GM12878 (cell line): Measurements from ENCODE around the gene DCST1. TPM values are rescaled to one million over a fixed set of nuclear protein-coding genes. Genes with fewer than 3 reads are reported as not detected.

ENCODE experiments used
- ATAC-seq: fragments of 200-7000 bp; cut with Tn5 transposase; 3 replicates; pipeline ENCODE4 v1.9.1; 2020; ENCODE audit warnings: mild to moderate bottlenecking, moderate library complexity
- BruUV-seq: library from RNA; stranded (reverse); fragments of 400-500 nt; replicated peaks from 2 replicates; lab custom pipeline; 2021; lab: Mats Ljungman, UMichigan
- CTCF ChIA-PET: fragments of 300-600 bp; sonication (Branson Sonifier 250); formaldehyde crosslinking; extraction: SDS; loops from one replicate; lab custom pipeline; 2021; ENCODE audit warnings: inconsistent platforms; lab: Yijun Ruan, JAX
- POLR2A ChIA-PET: fragments of 350-600 bp; formaldehyde crosslinking; extraction: SDS; loops from one replicate; lab custom pipeline; 2021; ENCODE audit warnings: inconsistent platforms; lab: Charles Lee
- RAD21 ChIA-PET: fragments of 300-600 bp; sonication (Branson Sonifier 250); formaldehyde crosslinking; loops from one replicate; lab custom pipeline; 2023; ENCODE audit warnings: antibody characterized with exemption; ENCODE audit not compliant: unreplicated experiment; lab: Charles Lee
- SMC1A ChIA-PET: fragments of 300-600 bp; sonication (Branson Sonifier 250); formaldehyde crosslinking; loops from one replicate; lab custom pipeline; 2023; ENCODE audit not compliant: unreplicated experiment, uncharacterized antibody; lab: Charles Lee
- DNase-seq: peaks from one replicate; pipeline ENCODE4 v3.0.0-alpha.2; 2011; ENCODE audit warnings: low read depth, low spot score
- FAIRE-seq: peaks from 3 replicates; lab custom pipeline; 2011; peaks lifted over from hg19 to GRCh38; lab: Jason Lieb, UNC
- H2AFZ ChIP-seq: 2 replicates; pipeline ENCODE4 v1.6.0; 2011; ENCODE audit warnings: low read depth, low read length, control low read depth; ENCODE audit not compliant: control insufficient read depth
- H3K27ac ChIP-seq: 2 replicates; pipeline ENCODE4 v1.5.1; 2011; ENCODE audit warnings: control low read depth; ENCODE audit not compliant: control insufficient read depth, insufficient read depth
- H3K27me3 ChIP-seq, 2 experiments: replicated peaks in 1 of 2; 2 replicates each; pipeline versions ENCODE4 v1.6.0 to v1.6.1; 2011; ENCODE audit warnings: low read length in 1 of 2; ENCODE audit not compliant: control insufficient read depth in 2 of 2, insufficient read depth in 2 of 2
- H3K36me3 ChIP-seq, 2 experiments: 2 replicates each; pipeline ENCODE4 v1.5.1; 2011; ENCODE audit warnings: low read length in 1 of 2; ENCODE audit not compliant: control insufficient read depth in 2 of 2, insufficient read depth in 2 of 2
- H3K4me1 ChIP-seq: 2 replicates; pipeline ENCODE4 v1.6.1; 2011; ENCODE audit warnings: mild to moderate bottlenecking, low read length, moderate library complexity, mixed read lengths; ENCODE audit not compliant: control insufficient read depth, insufficient read depth
- H3K4me2 ChIP-seq: 2 replicates; pipeline ENCODE4 v1.6.0; 2011; ENCODE audit warnings: control low read depth; ENCODE audit not compliant: control insufficient read depth, insufficient read depth
- H3K4me3 ChIP-seq: fragments of 200-600 bp; sonication (generic); 2 replicates; pipeline ENCODE4 v1.5.1; 2016
- H3K79me2 ChIP-seq: 2 replicates; pipeline ENCODE4 v1.6.0; 2011; ENCODE audit warnings: low read length; ENCODE audit not compliant: control insufficient read depth, insufficient read depth
- H3K9ac ChIP-seq: 2 replicates; pipeline ENCODE4 v1.8.0; 2011; ENCODE audit warnings: low read length, control low read depth, mixed read lengths; ENCODE audit not compliant: control insufficient read depth, insufficient read depth
- H3K9me3 ChIP-seq: replicated peaks from 3 replicates; pipeline ENCODE4 v1.5.1; 2011; ENCODE audit warnings: mild to moderate bottlenecking, low read length; ENCODE audit not compliant: control insufficient read depth, insufficient read depth
- H4K20me1 ChIP-seq: 2 replicates; pipeline ENCODE4 v1.6.0; 2011; ENCODE audit not compliant: control insufficient read depth, insufficient read depth
- BHLHE40 ChIP-seq, 2 experiments: fragments of 450-650 bp in 1 of 2; IDR thresholded peaks; 2 replicates each; pipeline ENCODE4 v1.6.1; 2011 to 2017; ENCODE audit warnings: low read depth in 2 of 2, borderline replicate concordance in 1 of 2, improper control_type of control experiment in 1 of 2, low read length in 1 of 2, mild to moderate bottlenecking in 1 of 2
- ELK1 ChIP-seq: IDR thresholded peaks from 2 replicates; pipeline ENCODE4 v1.6.1; 2012; ENCODE audit warnings: low read depth, low read length, improper control_type of control experiment
- EZH2 ChIP-seq: IDR thresholded peaks from 2 replicates; pipeline ENCODE4 v1.6.1; 2012; ENCODE audit warnings: low read depth, mild to moderate bottlenecking, control low read depth, inconsistent platforms, low read length, borderline replicate concordance; ENCODE audit not compliant: control insufficient read depth
- GABPA ChIP-seq: IDR thresholded peaks from 2 replicates; pipeline ENCODE4 v1.6.1; 2014; ENCODE audit warnings: antibody characterized with exemption, low read depth, mild to moderate bottlenecking, inconsistent platforms
- GATAD2B ChIP-seq: fragments of 450-650 bp; conservative IDR thresholded peaks from 2 replicates; pipeline ENCODE4 v1.6.1; 2017; ENCODE audit warnings: low read depth, mild to moderate bottlenecking, moderate library complexity
- MEF2B ChIP-seq: fragments of 450-650 bp; IDR thresholded peaks from 2 replicates; pipeline ENCODE4 v1.6.1; 2018; ENCODE audit warnings: mild to moderate bottlenecking, moderate library complexity; ENCODE audit not compliant: partially characterized antibody, poor library complexity, severe bottlenecking
- NFXL1 ChIP-seq: fragments of 450-650 bp; IDR thresholded peaks from 2 replicates; pipeline ENCODE4 v1.6.1; 2017; ENCODE audit warnings: antibody characterized with exemption, mild to moderate bottlenecking, borderline replicate concordance
- POLR2AphosphoS5 ChIP-seq: IDR thresholded peaks from 2 replicates; pipeline ENCODE4 v1.6.1; 2011; ENCODE audit warnings: mild to moderate bottlenecking, low read length, inconsistent platforms
- SKIL ChIP-seq: fragments of 450-650 bp; IDR thresholded peaks from 2 replicates; pipeline ENCODE4 v1.6.1; 2017; ENCODE audit warnings: mild to moderate bottlenecking, low read depth, inconsistent platforms; ENCODE audit not compliant: poor library complexity, severe bottlenecking
- SRF ChIP-seq, 2 experiments: IDR thresholded peaks; 2 replicates each; pipeline ENCODE4 v1.6.1; 2011; ENCODE audit warnings: low read depth in 2 of 2, low read length in 2 of 2, mild to moderate bottlenecking in 1 of 2, moderate library complexity in 1 of 2
- SUZ12 ChIP-seq: fragments of 200-600 bp; sonication (generic); IDR thresholded peaks from one replicate; pipeline ENCODE4 v1.6.1; 2018; ENCODE audit warnings: antibody characterized with exemption, mild to moderate bottlenecking; ENCODE audit not compliant: unreplicated experiment
- WGBS: methylation state at CpG from one replicate; pipeline ENCODE4 v1.1.6; 2016; ENCODE audit warnings: low lambda C conversion rate; ENCODE audit not compliant: insufficient replicate concordance, insufficient coverage; ENCODE audit errors: missing lambda C conversion rate; 5-methylcytosine and 5-hydroxymethylcytosine counted together
- in situ Hi-C: fragments of 300-500 bp; cut with MboI; formaldehyde crosslinking; loops from 9 replicates; pipeline ENCODE4 v1.14.3; 2018; ENCODE audit warnings: mixed read lengths
- intact Hi-C: fragments of 100-400 bp; cut with micrococcal nuclease; formaldehyde crosslinking; loops from one replicate; pipeline ENCODE4 v1.14.2; 2022; ENCODE audit not compliant: unreplicated experiment
- polyA plus RNA-seq, 11 experiments: library from polyadenylated mRNA; depleted of rRNA in 4 of 11; unstranded in 6 of 11; stranded (reverse) in 5 of 11; fragments of >200 nt; fragmentation: Nextera tagmentation in 4 of 11; fragmentation: Illumina TruSeq in 1 of 11; extraction: Ambion mirVana in 4 of 11; extraction: Trizol in 1 of 11; gene quantifications; 1 replicate in 1 of 11; 2 replicates in 10 of 11; pipeline versions ENCODE4 v1.2.1 to v1.2.3, GENCODE V29; 2011 to 2016; ENCODE audit warnings: inconsistent platforms in 2 of 11, missing spikeins in 2 of 11, low read depth in 1 of 11
- total RNA-seq, 4 experiments: library from RNA; depleted of rRNA in 3 of 4; stranded (reverse); fragments of >200 nt in 3 of 4; fragmentation: Illumina TruSeq in 1 of 4; extraction: Trizol in 1 of 4; gene quantifications; 2 replicates each; pipeline versions ENCODE4 v1.2.1 to v1.2.3, GENCODE V29; 2013 to 2021

DCST1 gene
- total and polyA plus RNA-seq, 10 of the 15 experiments (the other 5 are each of a cell fraction or from before 2014, with no cell fraction given) = not detected

GRCh38 chr1:155079487-155080311, 46.1 kb downstream of the DCST1 start:
- H3K4me3 ChIP-seq = 0 out of 2 replicates have a peak overlapping the region, but pooled peaks have one; percentile 59
- ChIA-PET POLR2A (interaction anchor here (1.5 kb wide), 1 partner anchor 15 kb away, joined by 4 read pairs; no protein-coding TSS in a partner anchor), SMC1A (interaction anchor here (1.7 kb wide), 1 partner anchor 18 kb away, joined by 8 read pairs; no protein-coding TSS in a partner anchor)
- peak overlapping the region; percentile 79 for H3K4me2 ChIP-seq
- H4K20me1 ChIP-seq = no peaks in the 10 kb centered on the region
- no peaks in the 10 kb centered on the region for H3K36me3 ChIP-seq
- DNase-seq (no peak), FAIRE-seq (no peak), ATAC-seq (no peak)
- no peaks in the 10 kb centered on the region for H3K79me2 ChIP-seq
- peaks cover 34% of the 10 kb centered on the region for H3K4me1 ChIP-seq
- intact Hi-C loops (loop anchor here (10.0 kb wide), 1 partner anchor 595 kb away; no protein-coding TSS in a partner anchor), in situ Hi-C loops (no loop called here)
- no peak overlapping the region for H3K27ac ChIP-seq
- H3K9me3 ChIP-seq = no peaks in the 10 kb centered on the region
- peaks cover 23 to 26% of the 10 kb centered on the region in 2 experiments for H3K27me3 ChIP-seq
- no TSS peak for BruUV-seq
- 4% methylated on average over 44 of the region's 67 CpGs for WGBS
- no peak for TF ChIP-seq NFXL1
- TF ChIP-seq MEF2B = peak; percentile 22
- no peak for TF ChIP-seq ELK1
- peak; percentile 74 for TF ChIP-seq SUZ12
- TF ChIP-seq SKIL = no peak
- no peak for TF ChIP-seq BHLHE40 (IDR thresholded peaks at IDR 0.05; ENCODE audit: borderline replicate concordance in 1 of 2, low read depth in 2 of 2, low read length in 1 of 2)
- 0 out of 2 replicates have a peak, but pooled peaks have one; percentile 17 for TF ChIP-seq GATAD2B
- TF ChIP-seq SRF (IDR thresholded peaks at IDR 0.05; ENCODE audit: low read depth in 2 of 2, low read length in 2 of 2) = no peak
- TF ChIP-seq POLR2AphosphoS5 = no peak
- peak; percentile 60; the same call in 1 of the 2 replicates for TF ChIP-seq EZH2
- TF ChIP-seq GABPA = no peak
- TF ChIP-seq, all 136 proteins: peak for 4
- Histone ChIP-seq H2AFZ (no peak overlapping the region), H3K9ac (no peak overlapping the region)
- RAD21 ChIA-PET = interaction anchor here (1.2 to 1.6 kb wide), 2 partner anchors 15 to 93 kb away, joined by 3 to 6 read pairs; partner anchors contain the start of gene KRTCAP2
- CTCF ChIA-PET = interaction anchor here (1.4 to 4.4 kb wide), 3 partner anchors 17 to 71 kb away, joined by 3 to 27 read pairs (median 6); partner anchors contain the start of genes ADAM15 and EFNA4
